Astrocyte of the spinal cord (primary cell): ENCODE measurements around the gene SMIM5.

Experiments used
- DNase-seq: peaks from one replicate; pipeline ENCODE4 v3.0.0; 2011; ENCODE audit warnings: low read depth, low spot score
- H3K4me3 ChIP-seq: 2 replicates; pipeline ENCODE4 v1.5.1; 2011; ENCODE audit warnings: low read depth, mild to moderate bottlenecking, low read length, moderate library complexity
- in situ Hi-C: cut with HindIII; loops from 2 replicates; pipeline ENCODE4 v1.10.0; 2017; ENCODE audit warnings: low sequenced_read_pairs
- TF ChIP-seq, protein P1 (sequence below): IDR thresholded peaks from 2 replicates; pipeline ENCODE4 v1.5.1; 2012; ENCODE audit warnings: low read depth, mild to moderate bottlenecking, low read length, inconsistent platforms

The SMIM5 gene

DNA sequence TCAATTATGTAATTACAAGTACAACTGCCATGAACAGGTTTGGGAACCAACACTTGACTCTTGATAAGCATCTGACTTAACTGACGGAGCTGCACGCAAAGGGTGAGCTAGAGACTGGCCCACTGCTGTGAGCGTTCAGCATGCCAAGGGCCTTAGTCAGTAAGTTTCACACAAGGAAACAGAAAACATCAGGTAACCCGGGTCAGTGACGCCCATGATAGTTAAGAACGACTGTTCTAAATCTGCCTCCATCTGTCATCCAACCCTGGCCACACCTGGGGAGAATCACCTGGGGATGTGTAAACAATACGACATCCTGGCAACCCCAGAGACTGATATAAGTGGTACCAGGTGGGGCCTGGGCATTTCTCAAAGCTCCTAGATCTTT, 12.3 kb downstream of the SMIM5 start:
- TF ChIP-seq, protein P1, sequence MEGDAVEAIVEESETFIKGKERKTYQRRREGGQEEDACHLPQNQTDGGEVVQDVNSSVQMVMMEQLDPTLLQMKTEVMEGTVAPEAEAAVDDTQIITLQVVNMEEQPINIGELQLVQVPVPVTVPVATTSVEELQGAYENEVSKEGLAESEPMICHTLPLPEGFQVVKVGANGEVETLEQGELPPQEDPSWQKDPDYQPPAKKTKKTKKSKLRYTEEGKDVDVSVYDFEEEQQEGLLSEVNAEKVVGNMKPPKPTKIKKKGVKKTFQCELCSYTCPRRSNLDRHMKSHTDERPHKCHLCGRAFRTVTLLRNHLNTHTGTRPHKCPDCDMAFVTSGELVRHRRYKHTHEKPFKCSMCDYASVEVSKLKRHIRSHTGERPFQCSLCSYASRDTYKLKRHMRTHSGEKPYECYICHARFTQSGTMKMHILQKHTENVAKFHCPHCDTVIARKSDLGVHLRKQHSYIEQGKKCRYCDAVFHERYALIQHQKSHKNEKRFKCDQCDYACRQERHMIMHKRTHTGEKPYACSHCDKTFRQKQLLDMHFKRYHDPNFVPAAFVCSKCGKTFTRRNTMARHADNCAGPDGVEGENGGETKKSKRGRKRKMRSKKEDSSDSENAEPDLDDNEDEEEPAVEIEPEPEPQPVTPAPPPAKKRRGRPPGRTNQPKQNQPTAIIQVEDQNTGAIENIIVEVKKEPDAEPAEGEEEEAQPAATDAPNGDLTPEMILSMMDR: no peak
- H3K4me3 ChIP-seq: no peak overlapping the region
- in situ Hi-C loops: no loop called here
- DNase-seq: peak; percentile 49

- in situ Hi-C loops: no loop called here
- no peak overlapping the region for H3K4me3 ChIP-seq
- TF ChIP-seq, protein P1: no peak
- no peak for DNase-seq
Observed at GRCh38 chr17:75645889-75646637, 12.8 kb downstream of the SMIM5 start.

DNA sequence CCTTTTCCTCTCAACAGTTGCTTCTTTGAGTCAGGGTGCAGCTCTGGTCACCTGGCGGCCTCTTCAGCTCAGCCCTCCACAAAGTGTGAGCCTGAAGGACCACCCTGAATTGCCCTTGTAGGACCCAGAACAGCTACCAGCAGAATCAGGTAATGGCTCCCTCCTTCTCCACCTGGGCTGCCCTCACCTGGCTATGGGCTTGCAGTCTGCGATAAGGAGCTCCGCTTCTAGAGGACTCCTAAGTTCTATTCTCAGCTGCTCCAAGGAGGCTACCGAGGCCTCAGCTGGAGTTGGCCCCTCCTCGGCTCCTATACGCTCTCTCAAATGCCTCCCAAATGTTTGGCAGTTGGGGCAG, 13.4 kb downstream of the SMIM5 start:
- H3K4me3 ChIP-seq: no peak overlapping the region
- in situ Hi-C loops: no loop called here
- TF ChIP-seq, protein P1: no peak
- DNase-seq: no peak

DNA sequence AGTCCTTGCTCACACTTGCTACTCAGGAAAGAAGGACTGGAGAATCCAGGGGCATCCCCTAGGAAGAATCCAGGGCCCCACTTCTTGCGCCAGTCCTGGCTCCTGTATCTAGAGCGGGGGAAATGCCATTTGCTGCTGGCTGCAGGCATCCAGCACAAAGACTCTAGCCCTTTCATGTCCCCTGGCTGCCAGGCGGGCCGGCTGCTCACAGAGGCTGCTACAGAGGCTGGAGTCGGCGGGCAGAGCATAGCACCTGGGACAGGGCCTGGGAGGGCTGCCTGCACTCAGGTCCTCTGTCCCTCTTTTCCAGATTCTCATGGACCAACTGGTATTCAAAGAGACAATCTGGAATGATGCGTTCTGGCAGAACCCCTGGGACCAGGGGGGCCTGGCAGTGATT, 13.8 kb downstream of the SMIM5 start:
- in situ Hi-C loops: no loop called here
- TF ChIP-seq, protein P1: no peak

DNA sequence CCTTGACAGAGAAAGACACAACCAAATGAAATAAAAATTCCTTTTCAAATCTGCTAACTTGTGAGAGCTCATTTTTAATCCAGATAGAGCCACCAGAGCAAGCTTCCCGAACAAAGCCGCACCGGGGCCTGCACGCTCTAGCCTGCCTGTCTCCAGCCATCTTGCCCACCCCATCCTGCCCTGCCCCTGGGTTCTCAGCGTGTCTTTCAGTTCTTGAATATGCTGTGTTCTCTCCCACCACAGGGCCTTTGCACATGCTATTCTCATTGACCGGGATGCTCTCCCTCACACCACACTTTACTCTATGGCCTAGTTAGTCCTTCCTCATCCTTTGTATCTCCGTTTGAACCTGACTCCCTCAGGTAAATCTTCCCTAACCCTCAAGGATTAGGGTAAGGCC, 14.7 kb downstream of the SMIM5 start:
- no peak for DNase-seq
- TF ChIP-seq, protein P1: no peak
- in situ Hi-C loops: no loop called here
- H3K4me3 ChIP-seq: no peak overlapping the region

More for the DNA sequence above, 13.8 kb downstream of the SMIM5 start:
- no peak for DNase-seq
- no peak overlapping the region for H3K4me3 ChIP-seq

DNA sequence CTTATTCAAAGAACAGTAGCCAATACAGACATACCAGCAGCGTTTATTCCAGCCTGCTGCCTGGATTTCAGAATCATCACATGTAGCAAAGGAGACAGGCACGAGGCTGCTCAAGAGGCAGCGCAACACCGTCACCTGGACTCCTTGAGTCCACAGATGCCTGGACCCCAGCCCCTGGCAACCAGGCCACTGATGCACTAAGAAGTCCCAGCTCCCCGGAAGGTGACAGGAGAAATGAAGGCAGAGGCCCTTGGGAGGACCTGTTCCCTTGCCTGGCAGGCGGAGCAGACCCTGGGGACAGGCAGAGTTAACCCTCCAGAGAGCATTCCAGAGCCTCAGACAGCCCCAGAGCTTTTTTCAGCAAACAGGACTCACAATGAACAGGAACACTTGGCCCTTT, 16.5 kb downstream of the SMIM5 start:
- in situ Hi-C loops: no loop called here
- TF ChIP-seq, protein P1: no peak
- H3K4me3 ChIP-seq: no peak overlapping the region
- no peak for DNase-seq
